GM12878 (cell line): Measurements from ENCODE around the gene EPM2AIP1. TPM values are rescaled to one million over a fixed set of nuclear protein-coding genes. Genes with fewer than 3 reads are reported as not detected.

ENCODE experiments used
- ATAC-seq: fragments of 200-7000 bp; cut with Tn5 transposase; 3 replicates; pipeline ENCODE4 v1.9.1; 2020; ENCODE audit warnings: mild to moderate bottlenecking, moderate library complexity
- BruUV-seq: library from RNA; stranded (reverse); fragments of 400-500 nt; replicated peaks from 2 replicates; lab custom pipeline; 2021; lab: Mats Ljungman, UMichigan
- CTCF ChIA-PET: fragments of 300-600 bp; sonication (Branson Sonifier 250); formaldehyde crosslinking; extraction: SDS; loops from one replicate; lab custom pipeline; 2021; ENCODE audit warnings: inconsistent platforms; lab: Yijun Ruan, JAX
- POLR2A ChIA-PET: fragments of 350-600 bp; formaldehyde crosslinking; extraction: SDS; loops from one replicate; lab custom pipeline; 2021; ENCODE audit warnings: inconsistent platforms; lab: Charles Lee
- RAD21 ChIA-PET: fragments of 300-600 bp; sonication (Branson Sonifier 250); formaldehyde crosslinking; loops from one replicate; lab custom pipeline; 2023; ENCODE audit warnings: antibody characterized with exemption; ENCODE audit not compliant: unreplicated experiment; lab: Charles Lee
- SMC1A ChIA-PET: fragments of 300-600 bp; sonication (Branson Sonifier 250); formaldehyde crosslinking; loops from one replicate; lab custom pipeline; 2023; ENCODE audit not compliant: unreplicated experiment, uncharacterized antibody; lab: Charles Lee
- DNase-seq: peaks from one replicate; pipeline ENCODE4 v3.0.0-alpha.2; 2011; ENCODE audit warnings: low read depth, low spot score
- FAIRE-seq: peaks from 3 replicates; lab custom pipeline; 2011; peaks lifted over from hg19 to GRCh38; lab: Jason Lieb, UNC
- H2AFZ ChIP-seq: 2 replicates; pipeline ENCODE4 v1.6.0; 2011; ENCODE audit warnings: low read depth, low read length, control low read depth; ENCODE audit not compliant: control insufficient read depth
- H3K27ac ChIP-seq: 2 replicates; pipeline ENCODE4 v1.5.1; 2011; ENCODE audit warnings: control low read depth; ENCODE audit not compliant: control insufficient read depth, insufficient read depth
- H3K27me3 ChIP-seq, 2 experiments: replicated peaks in 1 of 2; 2 replicates each; pipeline versions ENCODE4 v1.6.0 to v1.6.1; 2011; ENCODE audit warnings: low read length in 1 of 2; ENCODE audit not compliant: control insufficient read depth in 2 of 2, insufficient read depth in 2 of 2
- H3K36me3 ChIP-seq, 2 experiments: 2 replicates each; pipeline ENCODE4 v1.5.1; 2011; ENCODE audit warnings: low read length in 1 of 2; ENCODE audit not compliant: control insufficient read depth in 2 of 2, insufficient read depth in 2 of 2
- H3K4me1 ChIP-seq: 2 replicates; pipeline ENCODE4 v1.6.1; 2011; ENCODE audit warnings: mild to moderate bottlenecking, low read length, moderate library complexity, mixed read lengths; ENCODE audit not compliant: control insufficient read depth, insufficient read depth
- H3K4me2 ChIP-seq: 2 replicates; pipeline ENCODE4 v1.6.0; 2011; ENCODE audit warnings: control low read depth; ENCODE audit not compliant: control insufficient read depth, insufficient read depth
- H3K4me3 ChIP-seq: fragments of 200-600 bp; sonication (generic); 2 replicates; pipeline ENCODE4 v1.5.1; 2016
- H3K79me2 ChIP-seq: 2 replicates; pipeline ENCODE4 v1.6.0; 2011; ENCODE audit warnings: low read length; ENCODE audit not compliant: control insufficient read depth, insufficient read depth
- H3K9ac ChIP-seq: 2 replicates; pipeline ENCODE4 v1.8.0; 2011; ENCODE audit warnings: low read length, control low read depth, mixed read lengths; ENCODE audit not compliant: control insufficient read depth, insufficient read depth
- H3K9me3 ChIP-seq: replicated peaks from 3 replicates; pipeline ENCODE4 v1.5.1; 2011; ENCODE audit warnings: mild to moderate bottlenecking, low read length; ENCODE audit not compliant: control insufficient read depth, insufficient read depth
- H4K20me1 ChIP-seq: 2 replicates; pipeline ENCODE4 v1.6.0; 2011; ENCODE audit not compliant: control insufficient read depth, insufficient read depth
- ASH2L ChIP-seq: fragments of 300-600, 200-600 bp; sonication (generic); IDR thresholded peaks from 2 replicates; pipeline ENCODE4 v1.6.1; 2017; ENCODE audit warnings: low read depth, mild to moderate bottlenecking, borderline replicate concordance
- BCL11A ChIP-seq: IDR thresholded peaks from 2 replicates; pipeline ENCODE4 v1.6.1; 2011; ENCODE audit warnings: low read depth, low read length
- BHLHE40 ChIP-seq, 2 experiments: fragments of 450-650 bp in 1 of 2; IDR thresholded peaks; 2 replicates each; pipeline ENCODE4 v1.6.1; 2011 to 2017; ENCODE audit warnings: low read depth in 2 of 2, borderline replicate concordance in 1 of 2, improper control_type of control experiment in 1 of 2, low read length in 1 of 2, mild to moderate bottlenecking in 1 of 2
- CREM ChIP-seq: IDR thresholded peaks from 2 replicates; pipeline ENCODE4 v1.6.1; 2014; ENCODE audit warnings: antibody characterized with exemption, low read depth
- CTCF ChIP-seq, 3 experiments: IDR thresholded peaks in 2 of 3; conservative IDR thresholded peaks in 1 of 3; 2 replicates each; pipeline ENCODE4 v1.5.1; 2011; ENCODE audit warnings: low read depth in 3 of 3, low read length in 3 of 3, mild to moderate bottlenecking in 3 of 3, control low read depth in 2 of 3, moderate library complexity in 2 of 3, inconsistent platforms in 1 of 3, mixed read lengths in 1 of 3; ENCODE audit not compliant: control insufficient read depth in 2 of 3, insufficient read depth in 1 of 3; ENCODE audit errors: extremely low read depth in 1 of 3
- KLF5 ChIP-seq: fragments of 450-650 bp; IDR thresholded peaks from 2 replicates; pipeline ENCODE4 v1.6.1; 2014; ENCODE audit warnings: mild to moderate bottlenecking; ENCODE audit not compliant: partially characterized antibody
- MEF2B ChIP-seq: fragments of 450-650 bp; IDR thresholded peaks from 2 replicates; pipeline ENCODE4 v1.6.1; 2018; ENCODE audit warnings: mild to moderate bottlenecking, moderate library complexity; ENCODE audit not compliant: partially characterized antibody, poor library complexity, severe bottlenecking
- NFYA ChIP-seq: IDR thresholded peaks from 2 replicates; pipeline ENCODE4 v1.6.1; 2011; ENCODE audit warnings: low read depth, mild to moderate bottlenecking, low read length, improper control_type of control experiment, borderline replicate concordance
- NR2C2 ChIP-seq: IDR thresholded peaks from 2 replicates; pipeline ENCODE4 v1.6.1; 2011; ENCODE audit warnings: borderline replicate concordance, low read depth; ENCODE audit not compliant: control insufficient read depth, insufficient read length
- RBBP5 ChIP-seq: fragments of 200-600 bp; sonication (generic); conservative IDR thresholded peaks from 2 replicates; pipeline ENCODE4 v1.6.1; 2016
- SMARCA5 ChIP-seq: fragments of 450-650 bp; IDR thresholded peaks from 2 replicates; pipeline ENCODE4 v1.6.1; 2017; ENCODE audit warnings: mild to moderate bottlenecking
- ZSCAN29 ChIP-seq: fragments of 450-650 bp; IDR thresholded peaks from 2 replicates; pipeline ENCODE4 v1.6.1; 2017; ENCODE audit warnings: mild to moderate bottlenecking, moderate library complexity
- WGBS: methylation state at CpG from one replicate; pipeline ENCODE4 v1.1.6; 2016; ENCODE audit warnings: low lambda C conversion rate; ENCODE audit not compliant: insufficient replicate concordance, insufficient coverage; ENCODE audit errors: missing lambda C conversion rate; 5-methylcytosine and 5-hydroxymethylcytosine counted together
- in situ Hi-C: fragments of 300-500 bp; cut with MboI; formaldehyde crosslinking; loops from 9 replicates; pipeline ENCODE4 v1.14.3; 2018; ENCODE audit warnings: mixed read lengths
- intact Hi-C: fragments of 100-400 bp; cut with micrococcal nuclease; formaldehyde crosslinking; loops from one replicate; pipeline ENCODE4 v1.14.2; 2022; ENCODE audit not compliant: unreplicated experiment
- polyA plus RNA-seq, 11 experiments: library from polyadenylated mRNA; depleted of rRNA in 4 of 11; unstranded in 6 of 11; stranded (reverse) in 5 of 11; fragments of >200 nt; fragmentation: Nextera tagmentation in 4 of 11; fragmentation: Illumina TruSeq in 1 of 11; extraction: Ambion mirVana in 4 of 11; extraction: Trizol in 1 of 11; gene quantifications; 1 replicate in 1 of 11; 2 replicates in 10 of 11; pipeline versions ENCODE4 v1.2.1 to v1.2.3, GENCODE V29; 2011 to 2016; ENCODE audit warnings: inconsistent platforms in 2 of 11, missing spikeins in 2 of 11, low read depth in 1 of 11
- total RNA-seq, 4 experiments: library from RNA; depleted of rRNA in 3 of 4; stranded (reverse); fragments of >200 nt in 3 of 4; fragmentation: Illumina TruSeq in 1 of 4; extraction: Trizol in 1 of 4; gene quantifications; 2 replicates each; pipeline versions ENCODE4 v1.2.1 to v1.2.3, GENCODE V29; 2013 to 2021
- TF ChIP-seq, protein P1 (sequence below): IDR thresholded peaks from 2 replicates; pipeline ENCODE4 v1.6.1; 2012; ENCODE audit warnings: improper control_type of control experiment, low read depth, low read length; ENCODE audit not compliant: insufficient replicate concordance

The EPM2AIP1 gene
- total and polyA plus RNA-seq, 10 of the 15 experiments (the other 5 are each of a cell fraction or from before 2014, with no cell fraction given) = 5.5 to 31.9 (median 21.8) TPM

- TF ChIP-seq, protein P1, sequence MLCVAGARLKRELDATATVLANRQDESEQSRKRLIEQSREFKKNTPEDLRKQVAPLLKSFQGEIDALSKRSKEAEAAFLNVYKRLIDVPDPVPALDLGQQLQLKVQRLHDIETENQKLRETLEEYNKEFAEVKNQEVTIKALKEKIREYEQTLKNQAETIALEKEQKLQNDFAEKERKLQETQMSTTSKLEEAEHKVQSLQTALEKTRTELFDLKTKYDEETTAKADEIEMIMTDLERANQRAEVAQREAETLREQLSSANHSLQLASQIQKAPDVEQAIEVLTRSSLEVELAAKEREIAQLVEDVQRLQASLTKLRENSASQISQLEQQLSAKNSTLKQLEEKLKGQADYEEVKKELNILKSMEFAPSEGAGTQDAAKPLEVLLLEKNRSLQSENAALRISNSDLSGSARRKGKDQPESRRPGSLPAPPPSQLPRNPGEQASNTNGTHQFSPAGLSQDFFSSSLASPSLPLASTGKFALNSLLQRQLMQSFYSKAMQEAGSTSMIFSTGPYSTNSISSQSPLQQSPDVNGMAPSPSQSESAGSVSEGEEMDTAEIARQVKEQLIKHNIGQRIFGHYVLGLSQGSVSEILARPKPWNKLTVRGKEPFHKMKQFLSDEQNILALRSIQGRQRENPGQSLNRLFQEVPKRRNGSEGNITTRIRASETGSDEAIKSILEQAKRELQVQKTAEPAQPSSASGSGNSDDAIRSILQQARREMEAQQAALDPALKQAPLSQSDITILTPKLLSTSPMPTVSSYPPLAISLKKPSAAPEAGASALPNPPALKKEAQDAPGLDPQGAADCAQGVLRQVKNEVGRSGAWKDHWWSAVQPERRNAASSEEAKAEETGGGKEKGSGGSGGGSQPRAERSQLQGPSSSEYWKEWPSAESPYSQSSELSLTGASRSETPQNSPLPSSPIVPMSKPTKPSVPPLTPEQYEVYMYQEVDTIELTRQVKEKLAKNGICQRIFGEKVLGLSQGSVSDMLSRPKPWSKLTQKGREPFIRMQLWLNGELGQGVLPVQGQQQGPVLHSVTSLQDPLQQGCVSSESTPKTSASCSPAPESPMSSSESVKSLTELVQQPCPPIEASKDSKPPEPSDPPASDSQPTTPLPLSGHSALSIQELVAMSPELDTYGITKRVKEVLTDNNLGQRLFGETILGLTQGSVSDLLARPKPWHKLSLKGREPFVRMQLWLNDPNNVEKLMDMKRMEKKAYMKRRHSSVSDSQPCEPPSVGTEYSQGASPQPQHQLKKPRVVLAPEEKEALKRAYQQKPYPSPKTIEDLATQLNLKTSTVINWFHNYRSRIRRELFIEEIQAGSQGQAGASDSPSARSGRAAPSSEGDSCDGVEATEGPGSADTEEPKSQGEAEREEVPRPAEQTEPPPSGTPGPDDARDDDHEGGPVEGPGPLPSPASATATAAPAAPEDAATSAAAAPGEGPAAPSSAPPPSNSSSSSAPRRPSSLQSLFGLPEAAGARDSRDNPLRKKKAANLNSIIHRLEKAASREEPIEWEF = no peak
- TF ChIP-seq CREM (no peak), KLF5 (no peak), BCL11A (no peak)
These were observed 20.8 kb downstream of the EPM2AIP1 start (continued) for GRCh38 chr3:36972163-36972562.

GRCh38 chr3:36969540-36970432, 23.1 kb downstream of the EPM2AIP1 start:
- Histone ChIP-seq H4K20me1 (no peaks in the 10 kb centered on the region), H3K9ac (no peak overlapping the region), H3K36me3 (no peaks in the 10 kb centered on the region), H3K27ac (peak overlapping the region; percentile 38), H3K27me3 (no peaks in the 10 kb centered on the region), H3K9me3 (no peaks in the 10 kb centered on the region), H3K4me3 (no peak overlapping the region), H3K4me1 (peaks cover 9% of the 10 kb centered on the region), H2AFZ (peak overlapping the region; percentile 39; the same call in 1 of the 2 replicates), H3K79me2 (no peaks in the 10 kb centered on the region), H3K4me2 (peak overlapping the region; percentile 48; the same call in 1 of the 2 replicates)
- SMC1A ChIA-PET = interaction anchor here (0.6 to 2.4 kb wide), 16 partner anchors 9 to 280 kb away, joined by 3 to 46 read pairs (median 3); partner anchors contain the start of genes EPM2AIP1, LRRFIP2 and MLH1
- intact Hi-C loops = no loop called here
- CTCF ChIA-PET = interaction anchor here (0.7 to 2.2 kb wide), 10 partner anchors 10 to 102 kb away, joined by 3 to 30 read pairs (median 4); partner anchors contain the start of genes EPM2AIP1 and MLH1
- peak; percentile 80 for DNase-seq
- POLR2A ChIA-PET = interaction anchor here (0.9 to 1.7 kb wide), 5 partner anchors 13 to 23 kb away, joined by 3 to 17 read pairs (median 4); partner anchors contain the start of genes EPM2AIP1 and MLH1
- ATAC-seq = peak; percentile 100
- no TSS peak for BruUV-seq
- RAD21 ChIA-PET = interaction anchor here (0.6 to 2.1 kb wide), 7 partner anchors 11 to 101 kb away, joined by 3 to 19 read pairs (median 4); partner anchors contain the start of genes EPM2AIP1 and MLH1
- in situ Hi-C loops = no loop called here
- 5% methylated on average over 2 of the region's 4 CpGs for WGBS
- peak; percentile 88 for FAIRE-seq
- TF ChIP-seq ZSCAN29 (no peak), BHLHE40 (IDR thresholded peaks at IDR 0.05; ENCODE audit: borderline replicate concordance in 1 of 2, low read depth in 2 of 2, low read length in 1 of 2) (no peak; a peak in 1 of 4 replicates), RBBP5 (no peak), CTCF (IDR thresholded peaks at IDR 0.05 in 2 of 3, conservative IDR thresholded peaks at IDR 0.05 in 1 of 3; ENCODE audit: control insufficient read depth in 2 of 3, extremely low read depth in 1 of 3, insufficient read depth in 1 of 3, low read depth in 3 of 3, low read length in 3 of 3) (no peak), NR2C2 (no peak), SMARCA5 (no peak), MEF2B (no peak), ASH2L (no peak), NFYA (no peak)
